ENCODE results near the gene SERINC2. TPM values are rescaled to one million over a fixed set of nuclear protein-coding genes. Genes with fewer than 3 reads are reported as not detected.
"Not testable (repeated sequence)": the region's sequence is repeated elsewhere in the genome, so short reads cannot be mapped to it uniquely, and the experiment has no call there.

The SERINC2 gene
- polyA plus RNA-seq, 1 donor (not counting 4 experiments of a cell fraction or from before 2014, with no cell fraction given) = 171 TPM

DNA sequence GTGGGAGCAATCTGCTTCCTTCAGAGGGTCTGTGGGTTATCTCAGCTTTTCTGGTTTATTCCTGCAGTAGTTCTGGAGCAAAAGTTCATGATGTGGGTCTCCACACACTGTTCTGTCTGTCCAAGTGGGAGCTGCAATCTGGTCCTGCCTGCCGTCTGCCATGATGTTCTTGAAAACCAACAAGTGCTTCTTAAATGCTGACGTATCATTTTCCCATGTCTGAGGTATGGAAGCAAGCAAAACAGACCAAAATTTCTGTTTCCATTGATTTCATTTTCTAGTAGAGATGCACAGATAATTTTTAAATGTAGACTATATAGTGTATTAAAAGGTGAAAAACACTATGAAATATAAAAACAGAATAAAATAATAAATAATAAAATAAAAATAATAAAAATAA is 65.2 kb downstream of the SERINC2 start:
- dilution Hi-C loops (cut with MboI; ENCODE audit: extremely low pct_ligation_motif_present, low sequenced_read_pairs) = no loop called here
- H3K4me1 ChIP-seq (ENCODE audit: control insufficient read depth, extremely low read depth, insufficient read depth, low read length) = peaks cover 19% of the 10 kb centered on the region
- H3K4me3 ChIP-seq (ENCODE audit: control insufficient read depth in 2 of 3, extremely low read depth in 1 of 3, insufficient read depth in 2 of 3, low read depth in 1 of 3, low read length in 3 of 3) = no peak overlapping the region
- no peaks in the 10 kb centered on the region for H3K36me3 ChIP-seq (ENCODE audit: control insufficient read depth in 2 of 2, extremely low read depth in 1 of 2, insufficient read depth in 2 of 2, low read length in 2 of 2)
- no peak for FAIRE-seq
- H3K9ac ChIP-seq (ENCODE audit: control insufficient read depth, extremely low read depth, insufficient read depth, low read length) = no peak overlapping the region
- no peak overlapping the region for H3K27ac ChIP-seq (ENCODE audit: control insufficient read depth, insufficient read depth, low read length)
- no peaks in the 10 kb centered on the region for H4K20me1 ChIP-seq (ENCODE audit: control insufficient read depth, extremely low read depth, insufficient read depth, low read length)
- H3K9me1 ChIP-seq (ENCODE audit: control insufficient read depth, extremely low read depth, insufficient read depth, low read length) = no peaks in the 10 kb centered on the region
- TF ChIP-seq, protein P1, sequence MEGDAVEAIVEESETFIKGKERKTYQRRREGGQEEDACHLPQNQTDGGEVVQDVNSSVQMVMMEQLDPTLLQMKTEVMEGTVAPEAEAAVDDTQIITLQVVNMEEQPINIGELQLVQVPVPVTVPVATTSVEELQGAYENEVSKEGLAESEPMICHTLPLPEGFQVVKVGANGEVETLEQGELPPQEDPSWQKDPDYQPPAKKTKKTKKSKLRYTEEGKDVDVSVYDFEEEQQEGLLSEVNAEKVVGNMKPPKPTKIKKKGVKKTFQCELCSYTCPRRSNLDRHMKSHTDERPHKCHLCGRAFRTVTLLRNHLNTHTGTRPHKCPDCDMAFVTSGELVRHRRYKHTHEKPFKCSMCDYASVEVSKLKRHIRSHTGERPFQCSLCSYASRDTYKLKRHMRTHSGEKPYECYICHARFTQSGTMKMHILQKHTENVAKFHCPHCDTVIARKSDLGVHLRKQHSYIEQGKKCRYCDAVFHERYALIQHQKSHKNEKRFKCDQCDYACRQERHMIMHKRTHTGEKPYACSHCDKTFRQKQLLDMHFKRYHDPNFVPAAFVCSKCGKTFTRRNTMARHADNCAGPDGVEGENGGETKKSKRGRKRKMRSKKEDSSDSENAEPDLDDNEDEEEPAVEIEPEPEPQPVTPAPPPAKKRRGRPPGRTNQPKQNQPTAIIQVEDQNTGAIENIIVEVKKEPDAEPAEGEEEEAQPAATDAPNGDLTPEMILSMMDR (optimal IDR thresholded peaks at IDR 0.05 in 1 of 3, IDR thresholded peaks at IDR 0.05 in 1 of 3, conservative IDR thresholded peaks at IDR 0.05 in 1 of 3; ENCODE audit: extremely low read depth in 1 of 3, insufficient read depth in 2 of 3, low read length in 3 of 3) = no peak
- TF ChIP-seq EZH2 (IDR thresholded peaks at IDR 0.05; ENCODE audit: low read length) = no peak
- H3K9me3 ChIP-seq (ENCODE audit: control insufficient read depth, low read depth, low read length) = no peaks in the 10 kb centered on the region
- no peak overlapping the region for H3K4me2 ChIP-seq (ENCODE audit: control insufficient read depth, extremely low read depth, insufficient read depth, low read depth, low read length)
- no peak for DNase-seq (ENCODE audit: low read depth, low spot score)
- H2AFZ ChIP-seq (ENCODE audit: control insufficient read depth, low read length) = no peak overlapping the region
- H3K79me2 ChIP-seq (ENCODE audit: control insufficient read depth, insufficient read depth, low read length) = no peaks in the 10 kb centered on the region
- H3K27me3 ChIP-seq (ENCODE audit: control insufficient read depth, extremely low read depth, insufficient read depth, low read length) = no peaks in the 10 kb centered on the region

DNA sequence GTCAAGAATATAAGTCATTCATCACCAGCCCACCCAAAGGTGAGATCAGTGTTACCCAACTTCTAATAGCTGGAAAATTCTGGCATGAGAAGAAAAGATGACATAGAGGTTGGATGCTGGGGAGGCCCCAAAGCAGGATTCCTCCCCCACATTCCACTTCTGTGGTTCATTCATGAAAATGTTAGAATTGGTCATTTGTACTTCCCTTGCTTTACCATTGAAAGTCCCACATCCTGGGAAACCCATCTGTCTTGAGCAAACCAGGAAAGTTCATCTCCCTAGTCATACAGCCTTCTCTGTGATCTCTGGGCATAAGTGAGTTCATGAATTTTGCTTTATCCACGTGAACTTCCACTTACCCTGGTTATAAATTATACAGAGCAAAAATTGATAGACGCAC is 66.8 kb downstream of the SERINC2 start:
- Histone ChIP-seq H3K9me3 (ENCODE audit: control insufficient read depth, low read depth, low read length) (no peaks in the 10 kb centered on the region), H3K9ac (ENCODE audit: control insufficient read depth, extremely low read depth, insufficient read depth, low read length) (no peak overlapping the region), H3K9me1 (ENCODE audit: control insufficient read depth, extremely low read depth, insufficient read depth, low read length) (no peaks in the 10 kb centered on the region), H2AFZ (ENCODE audit: control insufficient read depth, low read length) (no peak overlapping the region), H3K4me1 (ENCODE audit: control insufficient read depth, extremely low read depth, insufficient read depth, low read length) (peaks cover 28% of the 10 kb centered on the region), H3K27me3 (ENCODE audit: control insufficient read depth, extremely low read depth, insufficient read depth, low read length) (no peaks in the 10 kb centered on the region), H4K20me1 (ENCODE audit: control insufficient read depth, extremely low read depth, insufficient read depth, low read length) (no peaks in the 10 kb centered on the region), H3K4me2 (ENCODE audit: control insufficient read depth, extremely low read depth, insufficient read depth, low read depth, low read length) (no peak overlapping the region), H3K36me3 (ENCODE audit: control insufficient read depth in 2 of 2, extremely low read depth in 1 of 2, insufficient read depth in 2 of 2, low read length in 2 of 2) (no peaks in the 10 kb centered on the region), H3K4me3 (ENCODE audit: control insufficient read depth in 2 of 3, extremely low read depth in 1 of 3, insufficient read depth in 2 of 3, low read depth in 1 of 3, low read length in 3 of 3) (no peak overlapping the region), H3K79me2 (ENCODE audit: control insufficient read depth, insufficient read depth, low read length) (no peaks in the 10 kb centered on the region), H3K27ac (ENCODE audit: control insufficient read depth, insufficient read depth, low read length) (no peak overlapping the region)
- TF ChIP-seq, protein P1 (optimal IDR thresholded peaks at IDR 0.05 in 1 of 3, IDR thresholded peaks at IDR 0.05 in 1 of 3, conservative IDR thresholded peaks at IDR 0.05 in 1 of 3; ENCODE audit: extremely low read depth in 1 of 3, insufficient read depth in 2 of 3, low read length in 3 of 3) = no peak
- no peak for TF ChIP-seq EZH2 (IDR thresholded peaks at IDR 0.05; ENCODE audit: low read length)
- dilution Hi-C loops (cut with MboI; ENCODE audit: extremely low pct_ligation_motif_present, low sequenced_read_pairs) = no loop called here
- DNase-seq (ENCODE audit: low read depth, low spot score) (no peak), FAIRE-seq (no peak)

DNA sequence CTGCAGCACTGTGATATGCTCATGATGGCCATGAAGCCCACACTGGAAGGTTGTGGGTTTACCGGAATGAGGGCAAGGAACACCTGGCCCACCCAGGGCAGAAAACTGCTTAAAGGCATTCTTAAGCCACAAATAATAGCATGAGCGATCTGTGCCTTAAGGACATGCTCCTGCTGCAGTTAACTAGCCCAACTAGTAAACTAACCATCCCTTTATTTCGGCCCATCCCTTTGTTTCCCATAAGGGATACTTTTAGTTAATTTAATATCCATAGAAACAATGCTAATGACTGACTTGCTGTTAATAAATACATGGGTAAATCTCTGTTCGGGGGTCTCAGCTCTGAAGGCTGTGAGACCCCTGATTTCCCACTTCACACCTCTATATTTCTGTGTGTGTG is 67.4 kb downstream of the SERINC2 start:
- FAIRE-seq; H3K4me2 ChIP-seq (ENCODE audit: control insufficient read depth, extremely low read depth, insufficient read depth, low read depth, low read length); H3K27me3 ChIP-seq (ENCODE audit: control insufficient read depth, extremely low read depth, insufficient read depth, low read length); H3K9me3 ChIP-seq (ENCODE audit: control insufficient read depth, low read depth, low read length); H3K9ac ChIP-seq (ENCODE audit: control insufficient read depth, extremely low read depth, insufficient read depth, low read length); H2AFZ ChIP-seq (ENCODE audit: control insufficient read depth, low read length); H3K36me3 ChIP-seq (ENCODE audit: control insufficient read depth in 2 of 2, extremely low read depth in 1 of 2, insufficient read depth in 2 of 2, low read length in 2 of 2); H4K20me1 ChIP-seq (ENCODE audit: control insufficient read depth, extremely low read depth, insufficient read depth, low read length); H3K79me2 ChIP-seq (ENCODE audit: control insufficient read depth, insufficient read depth, low read length); H3K27ac ChIP-seq (ENCODE audit: control insufficient read depth, insufficient read depth, low read length); DNase-seq (ENCODE audit: low read depth, low spot score); dilution Hi-C loops (cut with MboI; ENCODE audit: extremely low pct_ligation_motif_present, low sequenced_read_pairs); H3K4me3 ChIP-seq (ENCODE audit: control insufficient read depth in 2 of 3, extremely low read depth in 1 of 3, insufficient read depth in 2 of 3, low read depth in 1 of 3, low read length in 3 of 3); H3K9me1 ChIP-seq (ENCODE audit: control insufficient read depth, extremely low read depth, insufficient read depth, low read length): not testable (repeated sequence)
- H3K4me1 ChIP-seq (ENCODE audit: control insufficient read depth, extremely low read depth, insufficient read depth, low read length) = peaks cover 28% of the 10 kb centered on the region
